NCI-H2227 (cell line): ENCODE results near the gene HLTF.
A peak's percentile ranks its signal among the peaks of the same experiment; 100 is the strongest.
"Not testable (repeated sequence)": the region's sequence is repeated elsewhere in the genome, so short reads cannot be mapped to it uniquely, and the experiment has no call there.

Source experiments
- DNase-seq: peaks from one replicate; lab custom pipeline; 2025; ENCODE audit not compliant: unreplicated experiment; lab: John Stamatoyannopoulos, UW

The HLTF gene

DNA sequence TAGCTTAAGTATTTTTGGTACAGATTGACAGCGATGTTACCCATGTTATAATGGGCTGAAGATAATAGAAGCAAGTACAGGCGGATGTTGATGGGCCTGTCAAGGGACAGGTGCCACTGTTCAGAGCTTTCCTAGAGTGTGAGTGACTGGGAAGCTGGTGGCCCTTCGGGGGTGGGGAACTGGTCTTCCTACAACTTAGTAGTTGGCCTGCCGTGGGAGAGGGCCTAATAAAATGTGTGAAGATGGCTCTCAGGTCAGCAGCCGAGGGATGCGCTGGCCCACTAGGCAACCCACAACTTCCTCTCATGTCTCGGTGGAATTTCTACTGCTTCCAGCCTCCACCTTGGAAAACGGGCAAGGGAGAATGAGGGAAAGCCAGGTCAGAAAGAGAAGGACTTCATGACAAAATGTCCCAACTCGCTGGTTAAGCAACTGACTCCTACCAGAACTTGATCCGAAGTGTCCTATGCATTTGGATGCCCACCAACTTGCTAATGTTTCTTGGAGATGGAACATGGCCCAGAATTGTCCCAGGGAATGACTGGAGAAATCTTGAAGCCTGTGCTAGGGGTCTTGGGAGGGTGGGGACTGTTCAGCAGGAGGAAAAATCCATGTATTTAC is 93.6 kb downstream of the HLTF start:
- DNase-seq = no peak

GRCh38 chr3:148992027-148992634 is 94.2 kb downstream of the HLTF start:
- peak; percentile 21 for DNase-seq

DNA sequence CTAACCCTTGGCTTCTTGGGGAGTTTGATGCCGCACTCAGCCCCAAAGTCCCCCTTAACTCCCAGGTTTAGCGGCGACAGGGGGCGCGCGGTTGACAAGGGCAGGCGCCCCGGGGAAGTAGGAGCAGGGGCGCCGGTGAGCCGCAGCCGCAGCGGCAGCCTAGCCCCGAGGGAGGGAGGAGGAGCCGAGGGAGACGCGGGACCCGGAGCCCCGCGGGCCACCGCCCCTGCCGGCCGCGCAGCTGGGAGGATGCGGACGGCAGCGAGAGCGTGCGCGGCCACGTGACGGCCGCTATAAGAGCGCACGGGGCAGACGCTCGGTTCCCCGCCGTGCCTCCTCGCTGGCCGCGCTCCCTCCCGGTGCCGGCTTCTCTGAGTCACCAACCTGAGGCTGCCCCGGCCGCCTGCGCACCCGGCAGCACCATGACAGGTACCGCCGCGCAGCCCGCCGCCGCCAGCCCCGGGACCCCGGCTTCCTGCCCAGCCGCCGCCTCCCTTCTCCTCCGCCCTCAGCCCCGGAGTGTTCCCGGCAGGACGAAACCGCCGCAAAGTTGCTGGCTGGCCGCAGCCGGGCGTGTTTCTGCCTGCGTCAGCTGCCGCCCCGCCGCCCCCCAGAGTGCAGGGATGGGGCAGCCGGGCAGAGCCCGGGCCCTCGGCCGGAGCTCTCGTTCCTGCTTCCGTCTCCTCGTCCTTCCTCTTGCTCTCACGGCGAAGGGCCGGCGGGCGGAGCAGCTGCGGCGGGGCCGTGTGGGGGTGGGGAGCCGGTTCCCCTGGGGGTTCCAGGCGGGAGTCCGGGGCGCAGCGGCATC is 94.9 kb downstream of the HLTF start, which contains the start of gene GYG1:
Gene GYG1 (plus strand): TSS at position 322 of the 808 bp plus-strand sequence. CDS start 101 bp downstream, at position 423.
- DNase-seq = peak; percentile 61

DNA sequence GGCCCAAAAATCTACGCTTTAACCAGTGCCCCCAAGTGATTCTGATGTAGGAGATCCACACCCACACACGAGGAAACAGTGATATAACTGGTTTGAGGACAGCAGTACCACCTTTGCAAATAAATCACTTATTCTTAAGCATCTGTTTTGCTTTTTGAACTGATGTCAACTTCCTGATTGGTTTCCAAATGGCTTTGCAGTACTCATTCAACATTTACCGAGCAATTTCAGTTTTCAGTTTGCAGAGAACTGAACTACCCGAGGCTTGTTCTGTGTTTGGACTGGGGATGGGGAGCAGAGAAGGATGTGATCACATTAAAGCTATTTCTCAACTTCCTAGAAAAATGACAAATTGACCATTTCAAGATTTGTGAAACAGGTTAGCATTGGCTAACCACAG is 96.1 kb downstream of the HLTF start:
- DNase-seq = no peak

DNA sequence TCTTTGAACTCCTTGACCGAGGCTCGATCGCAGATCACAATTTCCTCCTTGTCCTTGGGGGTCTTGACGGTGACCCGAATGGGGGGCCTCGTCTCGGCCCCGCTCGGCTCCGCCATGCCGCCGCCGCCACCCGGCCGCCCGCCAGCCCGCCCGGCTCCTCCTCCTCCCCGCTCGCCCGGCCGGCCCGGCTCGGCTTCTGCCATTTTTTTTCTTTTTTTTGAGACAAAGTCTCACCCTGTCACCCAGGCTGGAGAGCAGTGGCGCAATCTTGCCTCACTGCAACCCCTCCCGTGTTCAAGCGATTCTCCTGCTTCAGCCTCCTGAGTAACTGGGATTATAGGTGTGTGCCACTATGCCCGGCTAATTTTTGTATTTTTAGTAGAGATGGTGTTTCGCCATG is 98.8 kb downstream of the HLTF start:
- not testable (repeated sequence) for DNase-seq

GRCh38 chr3:148981273-148981672 is 105.1 kb downstream of the HLTF start:
- DNase-seq = no peak
